A673 (cell line): Measurements from ENCODE around the gene XPO6.

Experiments
- CTCF ChIP-seq: fragments of 300-800, 200-600 bp; sonication (generic); conservative IDR thresholded peaks from 2 replicates; pipeline ENCODE4 v1.5.1; 2017; ENCODE audit warnings: low read depth, mild to moderate bottlenecking, antibody characterized with exemption, low read length, moderate library complexity, mixed read lengths
- EZH2 ChIP-seq: fragments of 200-600 bp; sonication (generic); IDR thresholded peaks from 2 replicates; pipeline ENCODE4 v1.6.1; 2017; ENCODE audit warnings: borderline replicate concordance, low read depth, mild to moderate bottlenecking, mixed read lengths, antibody characterized with exemption, low read length; ENCODE audit not compliant: poor library complexity, severe bottlenecking

- TF ChIP-seq CTCF, result no peak
- TF ChIP-seq EZH2, result no peak
These were observed 126.2 kb downstream of the XPO6 start for GRCh38 chr16:28085389-28086171.
